ENCODE results near the gene DNM3.

DNA sequence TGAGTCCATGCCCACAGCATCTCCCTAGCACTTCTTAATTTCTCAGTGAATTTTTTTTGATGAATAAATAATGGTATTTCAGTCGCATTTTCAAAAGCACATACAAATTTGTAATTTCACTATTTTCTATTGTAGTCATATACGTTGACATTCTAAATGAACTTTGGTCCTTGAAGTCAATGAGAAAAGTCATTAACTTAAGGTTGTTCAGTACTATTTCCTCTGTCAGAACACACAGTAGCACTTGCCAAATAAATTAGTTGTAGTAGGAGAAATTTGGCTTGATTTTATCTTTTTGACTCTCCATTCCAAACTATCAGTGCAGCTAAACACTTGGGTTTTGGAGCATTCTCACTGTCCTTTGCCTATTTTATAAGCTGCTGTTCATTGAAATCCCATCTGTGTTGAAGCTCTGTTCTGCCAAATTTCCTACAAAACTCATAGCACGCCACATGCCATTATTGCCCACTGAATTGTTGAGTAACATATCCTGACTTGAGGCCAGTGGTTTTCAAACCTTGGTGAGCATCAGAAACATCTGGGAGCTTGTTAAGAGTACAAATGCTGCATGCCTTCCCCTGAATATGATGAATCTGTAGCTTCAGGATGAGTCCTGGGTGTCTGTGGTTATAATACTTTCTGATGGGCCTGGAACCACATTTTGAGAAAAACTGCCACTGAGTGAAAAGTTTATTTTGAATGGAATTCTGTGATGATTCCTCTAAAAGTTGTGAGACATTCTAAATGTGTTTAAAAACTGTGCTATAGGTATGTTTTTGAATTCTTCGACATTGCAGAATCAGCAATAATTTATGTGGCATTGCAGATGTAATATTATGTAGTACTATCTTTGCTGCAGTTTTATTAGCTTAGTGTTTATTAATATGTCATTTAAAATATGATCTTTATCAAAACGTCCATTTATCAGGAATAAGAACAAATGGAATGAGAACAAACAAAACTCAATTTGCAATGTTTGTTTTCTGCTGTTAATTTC is 78.9 kb downstream of the DNM3 start:
- TF ChIP-seq, protein P1, sequence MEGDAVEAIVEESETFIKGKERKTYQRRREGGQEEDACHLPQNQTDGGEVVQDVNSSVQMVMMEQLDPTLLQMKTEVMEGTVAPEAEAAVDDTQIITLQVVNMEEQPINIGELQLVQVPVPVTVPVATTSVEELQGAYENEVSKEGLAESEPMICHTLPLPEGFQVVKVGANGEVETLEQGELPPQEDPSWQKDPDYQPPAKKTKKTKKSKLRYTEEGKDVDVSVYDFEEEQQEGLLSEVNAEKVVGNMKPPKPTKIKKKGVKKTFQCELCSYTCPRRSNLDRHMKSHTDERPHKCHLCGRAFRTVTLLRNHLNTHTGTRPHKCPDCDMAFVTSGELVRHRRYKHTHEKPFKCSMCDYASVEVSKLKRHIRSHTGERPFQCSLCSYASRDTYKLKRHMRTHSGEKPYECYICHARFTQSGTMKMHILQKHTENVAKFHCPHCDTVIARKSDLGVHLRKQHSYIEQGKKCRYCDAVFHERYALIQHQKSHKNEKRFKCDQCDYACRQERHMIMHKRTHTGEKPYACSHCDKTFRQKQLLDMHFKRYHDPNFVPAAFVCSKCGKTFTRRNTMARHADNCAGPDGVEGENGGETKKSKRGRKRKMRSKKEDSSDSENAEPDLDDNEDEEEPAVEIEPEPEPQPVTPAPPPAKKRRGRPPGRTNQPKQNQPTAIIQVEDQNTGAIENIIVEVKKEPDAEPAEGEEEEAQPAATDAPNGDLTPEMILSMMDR (IDR thresholded peaks at IDR 0.05): no peak
- no peak for TF ChIP-seq POLR2A (IDR thresholded peaks at IDR 0.05)
